WTC11 (cell line): ENCODE data around the gene SCN9A.

Source experiments
- CDX4 ChIP-seq: fragments of 250-450 bp; sonication (Bioruptor Pico); IDR thresholded peaks from 2 replicates; pipeline ENCODE4 v1.9.0; 2021; ENCODE audit warnings: moderate library complexity, mild to moderate bottlenecking, inconsistent platforms, borderline replicate concordance
- CTCF ChIP-seq: fragments of 200-600 bp; IDR thresholded peaks from 2 replicates; pipeline ENCODE4 v1.8.0; 2022; ENCODE audit warnings: antibody characterized with exemption
- GABPB1 ChIP-seq: sonication (generic); formaldehyde crosslinking; IDR thresholded peaks from 2 replicates; pipeline ENCODE4 v1.8.1; 2023; ENCODE audit warnings: mild to moderate bottlenecking, missing genetic modification reagents
- HMGXB4 ChIP-seq: sonication (generic); formaldehyde crosslinking; IDR thresholded peaks from 2 replicates; pipeline ENCODE4 v1.8.1; 2023; ENCODE audit warnings: mild to moderate bottlenecking, moderate library complexity, missing genetic modification reagents
- MLX ChIP-seq: sonication (generic); formaldehyde crosslinking; IDR thresholded peaks from 2 replicates; pipeline ENCODE4 v1.8.1; 2023; ENCODE audit warnings: mild to moderate bottlenecking, missing genetic modification reagents, moderate library complexity
- USF1 ChIP-seq: sonication (generic); formaldehyde crosslinking; IDR thresholded peaks from 2 replicates; pipeline ENCODE4 v1.8.0; 2022; ENCODE audit warnings: mild to moderate bottlenecking, missing genetic modification reagents
- ZNF232 ChIP-seq: sonication (generic); formaldehyde crosslinking; IDR thresholded peaks from 2 replicates; pipeline ENCODE4 v1.8.0; 2022; ENCODE audit warnings: mild to moderate bottlenecking, missing genetic modification reagents
- ZNF416 ChIP-seq: fragments of 250-450 bp; sonication (Bioruptor Pico); IDR thresholded peaks from 2 replicates; pipeline ENCODE4 v1.9.0; 2021; ENCODE audit warnings: mild to moderate bottlenecking, inconsistent platforms

- TF ChIP-seq CTCF = no peak
- TF ChIP-seq ZNF232 = no peak
- TF ChIP-seq ZNF416 (CRISPR knock-in tag) = no peak
- TF ChIP-seq CDX4 (CRISPR knock-in tag) = no peak
- no peak for TF ChIP-seq USF1 (CRISPR knock-in tag)
- no peak for TF ChIP-seq GABPB1
- TF ChIP-seq HMGXB4 (CRISPR knock-in tag) = no peak
- no peak for TF ChIP-seq MLX
Observed at GRCh38 chr2:166239548-166239947, 136.2 kb downstream of the SCN9A start.
